ENCODE measurements around the gene CRYBG2.

CRYBG2 gene

DNA sequence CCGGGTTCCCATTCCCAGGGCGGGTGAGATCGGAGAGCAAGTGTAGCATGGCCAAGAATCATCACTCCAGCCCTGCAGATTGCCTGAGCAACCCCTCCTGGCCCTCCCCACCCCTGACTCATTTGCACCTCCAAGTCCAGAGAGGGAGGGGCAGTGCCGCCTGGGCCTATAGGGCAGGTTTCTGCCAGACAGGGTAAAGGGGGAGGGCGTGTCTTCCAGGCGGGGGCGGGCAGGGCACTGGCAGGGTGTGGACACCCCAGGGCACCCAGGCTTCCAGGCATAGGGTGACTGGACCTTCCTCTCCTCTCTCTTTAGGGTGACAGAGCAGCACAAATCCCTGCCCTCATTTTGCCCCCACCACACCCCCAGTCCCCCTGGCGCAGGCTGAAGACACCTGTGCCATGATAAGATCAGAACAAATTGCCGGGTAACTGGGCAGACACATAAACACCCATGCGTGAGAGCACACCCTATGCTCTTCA lies 3.2 kb upstream of the CRYBG2 start:
- H3K27me3 ChIP-seq (replicated peaks; ENCODE audit: insufficient read depth, low read length), result 0 out of 2 replicates have a peak, but pooled peaks cover 18% of the 10 kb centered on the region
- no peaks in the 10 kb centered on the region for H3K9me3 ChIP-seq (replicated peaks; ENCODE audit: insufficient read depth, low read length)
- H3K4me2 ChIP-seq (ENCODE audit: low read depth, low read length), result no peak overlapping the region
- H3K4me3 ChIP-seq (ENCODE audit: low read length), result no peak overlapping the region
- H3K4me1 ChIP-seq (ENCODE audit: low read length), result no peaks in the 10 kb centered on the region
- no peaks in the 10 kb centered on the region for H3K36me3 ChIP-seq (replicated peaks; ENCODE audit: insufficient read depth, low read length)
- H3K79me2 ChIP-seq (ENCODE audit: low read length), result no peaks in the 10 kb centered on the region
- H2AFZ ChIP-seq (ENCODE audit: low read length), result no peak overlapping the region
- H3K9ac ChIP-seq (ENCODE audit: low read length), result no peak overlapping the region
- DNase-seq, result no peak
- no peaks in the 10 kb centered on the region for H3K9me2 ChIP-seq (replicated peaks; ENCODE audit: insufficient read depth, low read length)
- TF ChIP-seq CTCF (IDR thresholded peaks at IDR 0.05; ENCODE audit: low read length) (no peak), EZH2phosphoT487 (IDR thresholded peaks at IDR 0.05; ENCODE audit: low read length) (no peak), EZH2 (optimal IDR thresholded peaks at IDR 0.05; ENCODE audit: low read depth, low read length) (no peak)
- H3F3A ChIP-seq (ENCODE audit: insufficient read depth, low read length), result no peaks in the 10 kb centered on the region
- no peaks in the 10 kb centered on the region for H4K20me1 ChIP-seq (ENCODE audit: insufficient read depth, low read length)
- H3K27ac ChIP-seq (ENCODE audit: low read length), result no peak overlapping the region

DNA sequence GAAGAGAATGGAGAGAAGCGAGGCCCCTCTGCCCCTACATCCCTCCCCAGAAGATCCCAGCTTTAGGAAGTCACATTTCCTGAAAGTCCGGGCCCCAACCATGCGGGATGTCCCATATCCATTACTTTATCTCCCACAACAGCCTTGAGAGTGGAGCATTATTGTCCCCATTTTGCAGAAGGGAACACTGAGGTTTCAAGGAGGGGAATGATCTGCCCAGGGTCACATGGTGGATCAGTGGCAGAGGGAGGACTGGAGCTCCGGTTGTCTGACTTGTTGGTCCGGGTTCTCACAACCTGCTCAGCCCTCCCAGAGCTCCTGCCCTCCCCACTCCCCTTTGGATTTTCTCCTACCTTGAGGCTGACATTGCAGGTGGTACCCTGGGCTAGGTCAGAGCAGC lies 2.2 kb upstream of the CRYBG2 start:
- no peaks in the 10 kb centered on the region for H4K20me1 ChIP-seq (ENCODE audit: insufficient read depth, low read length)
- H3F3A ChIP-seq (ENCODE audit: insufficient read depth, low read length), result no peaks in the 10 kb centered on the region
- H2AFZ ChIP-seq (ENCODE audit: low read length), result no peak overlapping the region
- H3K27ac ChIP-seq (ENCODE audit: low read length), result no peak overlapping the region
- H3K9me3 ChIP-seq (replicated peaks; ENCODE audit: insufficient read depth, low read length), result no peaks in the 10 kb centered on the region
- 0 out of 2 replicates have a peak, but pooled peaks cover 14% of the 10 kb centered on the region for H3K27me3 ChIP-seq (replicated peaks; ENCODE audit: insufficient read depth, low read length)
- TF ChIP-seq EZH2phosphoT487 (IDR thresholded peaks at IDR 0.05; ENCODE audit: low read length), result no peak
- no peak for TF ChIP-seq CTCF (IDR thresholded peaks at IDR 0.05; ENCODE audit: low read length)
- no peak for TF ChIP-seq EZH2 (optimal IDR thresholded peaks at IDR 0.05; ENCODE audit: low read depth, low read length)
- DNase-seq, result no peak
- H3K79me2 ChIP-seq (ENCODE audit: low read length), result no peaks in the 10 kb centered on the region
- H3K9me2 ChIP-seq (replicated peaks; ENCODE audit: insufficient read depth, low read length), result no peaks in the 10 kb centered on the region
- no peak overlapping the region for H3K4me2 ChIP-seq (ENCODE audit: low read depth, low read length)
- H3K36me3 ChIP-seq (replicated peaks; ENCODE audit: insufficient read depth, low read length), result no peaks in the 10 kb centered on the region
- no peak overlapping the region for H3K4me3 ChIP-seq (ENCODE audit: low read length)
- H3K4me1 ChIP-seq (ENCODE audit: low read length), result no peaks in the 10 kb centered on the region
- H3K9ac ChIP-seq (ENCODE audit: low read length), result no peak overlapping the region

DNA sequence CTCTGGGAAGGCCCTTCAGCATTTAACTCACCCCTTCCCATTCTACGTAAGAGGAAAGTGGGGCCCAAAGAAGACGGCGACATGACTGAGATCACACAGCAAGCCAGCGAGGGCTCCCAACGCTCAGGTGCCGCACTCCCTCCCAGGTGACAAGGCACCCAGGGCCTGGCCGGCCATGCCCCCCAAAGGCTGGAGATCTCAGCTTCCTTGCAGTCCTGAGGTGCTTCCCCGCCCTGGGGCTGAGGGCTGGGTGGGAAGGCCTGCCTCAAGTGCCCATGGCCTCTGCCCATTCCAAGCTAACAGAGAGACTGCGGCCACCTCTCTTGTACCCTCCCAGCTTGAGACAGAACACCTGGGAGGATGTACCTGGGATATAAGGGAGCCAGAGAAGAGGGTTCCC lies 1.0 kb upstream of the CRYBG2 start:
- no peaks in the 10 kb centered on the region for H3K79me2 ChIP-seq (ENCODE audit: low read length)
- no peak for DNase-seq
- no peaks in the 10 kb centered on the region for H3K36me3 ChIP-seq (replicated peaks; ENCODE audit: insufficient read depth, low read length)
- no peaks in the 10 kb centered on the region for H3F3A ChIP-seq (ENCODE audit: insufficient read depth, low read length)
- H3K4me1 ChIP-seq (ENCODE audit: low read length), result no peaks in the 10 kb centered on the region
- TF ChIP-seq CTCF (IDR thresholded peaks at IDR 0.05; ENCODE audit: low read length) (no peak), EZH2 (optimal IDR thresholded peaks at IDR 0.05; ENCODE audit: low read depth, low read length) (no peak), EZH2phosphoT487 (IDR thresholded peaks at IDR 0.05; ENCODE audit: low read length) (no peak)
- 0 out of 2 replicates have a peak, but pooled peaks cover 3% of the 10 kb centered on the region for H3K27me3 ChIP-seq (replicated peaks; ENCODE audit: insufficient read depth, low read length)
- H3K9me2 ChIP-seq (replicated peaks; ENCODE audit: insufficient read depth, low read length), result no peaks in the 10 kb centered on the region
- no peak overlapping the region for H3K9ac ChIP-seq (ENCODE audit: low read length)
- H3K9me3 ChIP-seq (replicated peaks; ENCODE audit: insufficient read depth, low read length), result no peaks in the 10 kb centered on the region
- no peak overlapping the region for H3K4me3 ChIP-seq (ENCODE audit: low read length)
- H4K20me1 ChIP-seq (ENCODE audit: insufficient read depth, low read length), result no peaks in the 10 kb centered on the region
- no peak overlapping the region for H2AFZ ChIP-seq (ENCODE audit: low read length)
- no peak overlapping the region for H3K4me2 ChIP-seq (ENCODE audit: low read depth, low read length)
- H3K27ac ChIP-seq (ENCODE audit: low read length), result no peak overlapping the region
